T-helper 22 cell (primary cell): ENCODE measurements around the gene CLCNKB.
"Not testable (repeated sequence)": the region's sequence is repeated elsewhere in the genome, so short reads cannot be mapped to it uniquely, and the experiment has no call there.

ENCODE experiments used
- DNase-seq: peaks from one replicate; pipeline ENCODE4 v3.0.0-alpha.2; 2020; ENCODE audit warnings: low read depth

The CLCNKB gene

DNA sequence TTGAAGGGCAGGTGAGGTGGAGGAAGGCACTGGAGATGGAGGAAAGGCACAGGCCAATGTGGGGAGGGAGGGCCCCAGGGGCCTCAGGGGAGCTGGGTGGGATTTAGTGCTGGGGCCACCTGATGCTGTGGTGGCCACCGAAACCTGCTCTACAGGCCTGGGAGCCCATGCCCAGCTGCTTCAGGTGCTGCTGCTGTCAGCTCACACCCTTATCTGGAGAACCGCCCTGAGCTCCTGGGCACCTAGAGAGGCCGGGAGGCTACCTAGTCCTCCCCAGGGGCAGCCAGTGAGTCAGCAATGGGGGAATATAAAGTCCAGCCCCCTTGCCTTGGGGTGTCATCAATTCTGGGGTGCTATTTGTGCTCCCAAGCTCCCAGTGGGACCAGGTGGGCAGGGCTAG is 17.7 kb downstream of the CLCNKB start:
- DNase-seq = no peak

DNA sequence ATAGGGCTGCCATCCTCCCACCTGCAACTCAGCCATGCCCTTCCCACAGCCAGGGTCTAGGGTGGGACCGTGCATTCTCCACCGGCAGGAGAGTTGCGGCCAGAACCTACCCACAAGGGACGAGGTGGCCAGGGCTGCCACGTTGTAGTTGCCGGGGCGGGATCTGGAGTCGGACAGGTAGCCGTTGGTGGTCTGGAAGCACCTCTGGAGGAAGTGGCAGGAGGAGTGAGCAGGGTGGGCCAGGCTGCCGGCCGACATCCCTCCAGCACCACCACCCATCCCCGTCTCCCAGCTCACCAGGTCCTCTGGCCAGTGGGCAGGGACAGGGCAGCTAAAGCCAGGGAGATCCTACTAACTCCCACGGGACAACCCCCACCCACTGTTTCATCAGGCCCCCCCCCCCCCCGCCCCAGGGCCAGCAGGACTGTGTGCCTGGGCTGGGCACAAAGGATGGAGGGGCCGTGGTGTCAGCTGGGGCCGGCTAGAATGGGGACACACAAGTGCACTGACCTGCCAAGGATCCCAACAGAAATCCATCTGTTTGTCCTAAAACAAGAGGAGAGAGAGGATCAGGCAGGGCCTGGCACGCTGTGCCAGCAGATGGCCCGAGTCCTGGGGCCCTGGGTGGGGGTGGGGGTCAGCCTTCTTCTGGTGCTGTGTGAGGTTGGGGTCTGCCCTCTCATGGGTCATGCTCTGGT is 18.6 kb downstream of the CLCNKB start:
- DNase-seq = not testable (repeated sequence)

DNA sequence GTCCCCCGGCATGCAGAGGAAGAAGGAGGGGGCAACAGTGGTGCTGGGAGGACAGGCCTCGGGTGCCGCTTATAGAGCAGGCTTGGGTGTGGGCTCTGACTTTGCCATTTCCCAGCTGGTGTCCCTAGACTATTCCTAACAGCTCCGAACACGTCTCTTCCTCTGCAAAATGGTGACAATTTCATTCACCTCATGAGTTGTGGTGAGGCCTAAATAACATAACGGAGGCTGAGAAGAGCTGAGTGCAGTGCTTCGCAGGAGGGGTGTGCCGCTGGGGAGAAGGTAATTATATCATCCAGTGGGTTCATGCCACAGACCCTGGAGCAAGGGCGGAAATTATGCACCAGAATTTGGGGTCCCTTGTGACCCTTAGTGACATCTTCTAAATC is 19.1 kb downstream of the CLCNKB start:
- not testable (repeated sequence) for DNase-seq

DNA sequence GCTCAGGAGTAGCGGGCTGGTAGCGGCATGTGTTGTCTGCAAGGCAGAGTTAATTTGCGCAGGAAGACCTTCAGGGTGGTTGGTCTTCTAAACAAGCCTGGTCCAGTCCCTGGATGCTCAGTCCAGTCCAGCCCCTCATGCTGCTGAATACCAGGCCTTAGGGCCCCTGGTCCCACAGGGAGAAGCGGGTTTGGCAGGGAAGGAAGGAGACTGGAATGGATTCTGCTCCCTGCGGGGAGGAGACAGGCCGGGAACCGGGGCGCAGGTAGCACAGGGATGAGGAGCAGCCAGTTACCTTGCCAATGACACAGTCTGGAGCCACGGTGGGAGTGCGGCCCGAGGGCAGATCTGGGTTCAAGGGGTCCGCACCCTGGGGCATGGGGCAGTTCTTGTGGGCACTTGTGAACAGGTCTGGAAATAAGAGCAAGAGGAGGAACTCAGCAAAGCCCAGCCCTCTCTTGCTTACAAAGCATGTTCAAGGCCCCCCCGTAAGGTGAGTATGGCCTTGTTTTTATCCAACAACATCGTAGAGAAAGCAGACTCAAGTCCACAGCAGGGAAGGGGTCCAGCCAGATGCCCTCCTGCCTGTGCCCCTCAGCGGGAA is 19.7 kb downstream of the CLCNKB start:
- DNase-seq = no peak

DNA sequence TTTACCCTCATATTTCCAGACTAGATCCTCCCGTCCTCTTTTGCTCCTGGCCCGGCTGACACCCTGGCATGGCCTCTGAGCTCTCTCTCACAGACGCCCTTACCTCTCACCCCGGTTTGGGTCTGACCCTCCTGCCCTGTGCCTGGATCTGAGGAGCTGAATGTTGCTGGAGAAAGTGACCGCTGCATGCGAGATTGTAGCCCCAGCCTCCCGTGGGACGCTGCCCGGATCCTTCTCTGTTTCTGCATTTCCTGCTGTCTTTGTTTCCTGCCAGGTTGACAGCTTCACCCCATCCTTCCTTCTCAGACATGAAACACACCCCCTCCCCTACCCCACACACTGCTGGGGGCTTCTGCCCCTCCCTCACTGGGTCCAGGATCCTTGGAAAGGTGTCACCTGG is 20.3 kb downstream of the CLCNKB start:
- no peak for DNase-seq

DNA sequence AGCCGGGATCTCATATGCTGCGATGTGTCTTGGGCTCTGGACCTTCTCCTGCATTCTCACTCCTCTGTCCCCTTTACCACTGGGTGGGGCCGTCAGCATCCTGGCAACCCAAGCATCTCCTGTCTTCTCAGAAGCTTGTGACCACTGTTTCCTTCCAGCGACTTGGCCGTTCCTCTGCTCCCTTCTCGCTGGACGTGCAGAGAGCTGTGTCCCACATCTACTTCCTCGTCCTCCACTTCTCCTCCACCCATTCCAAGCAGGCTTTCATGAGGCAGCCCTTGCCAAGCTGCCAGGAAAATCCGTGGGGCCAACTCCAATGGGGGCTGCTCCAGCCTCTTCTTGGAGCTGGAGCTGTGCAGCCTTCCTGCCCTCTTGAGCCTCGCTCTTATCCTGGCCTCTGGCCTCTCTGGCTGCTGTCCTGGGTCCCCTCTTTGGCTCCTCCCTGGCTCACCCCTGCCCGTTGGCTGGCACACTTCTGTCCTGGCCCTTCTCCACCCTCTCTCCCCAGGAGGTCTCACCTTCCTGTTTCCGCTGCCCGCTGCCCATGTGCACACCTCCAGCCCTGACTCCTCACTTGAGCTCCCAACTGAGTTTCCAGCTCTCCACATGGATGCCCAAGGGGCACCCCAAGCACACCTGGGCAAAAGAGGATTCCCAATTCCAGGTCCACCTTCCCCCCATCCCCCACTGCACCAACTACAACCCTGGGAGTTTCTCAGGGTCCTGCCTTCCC is 21.1 kb downstream of the CLCNKB start:
- DNase-seq = no peak

DNA sequence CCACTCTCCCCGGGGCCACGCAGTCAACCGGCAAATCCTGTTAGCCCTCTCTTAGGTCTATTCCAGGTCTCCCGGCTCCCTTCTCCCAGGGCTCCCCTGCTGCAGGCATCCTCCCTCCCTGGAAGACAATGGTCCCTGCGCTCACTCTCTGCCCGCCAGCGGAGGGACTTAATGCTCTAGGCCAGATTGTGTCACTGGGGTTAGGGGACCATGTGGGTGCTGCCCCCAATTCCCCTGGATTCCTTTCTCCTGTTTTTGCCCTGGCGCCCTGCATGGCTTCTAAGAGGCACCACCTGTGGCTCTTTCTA is 21.6 kb downstream of the CLCNKB start:
- no peak for DNase-seq

DNA sequence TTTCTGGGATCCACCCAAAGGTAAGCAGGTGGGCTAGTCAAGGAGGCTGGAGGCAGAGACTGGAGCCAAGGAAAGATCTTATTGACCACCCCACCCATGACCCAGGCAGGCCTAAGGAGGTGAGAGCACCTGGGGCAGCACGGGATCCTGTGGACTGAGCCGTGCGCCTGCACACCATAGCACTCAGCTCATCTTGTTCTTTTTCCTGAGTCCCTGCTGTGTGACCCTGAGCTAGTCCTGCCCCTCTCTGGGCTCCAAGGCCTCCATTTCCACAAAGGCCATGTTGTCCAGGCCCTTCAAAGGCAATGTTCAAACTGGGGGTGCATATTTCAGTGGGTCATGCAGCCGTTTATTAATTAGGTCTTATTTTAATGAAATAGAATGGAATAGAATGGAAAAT is 22.7 kb downstream of the CLCNKB start:
- DNase-seq = no peak

DNA sequence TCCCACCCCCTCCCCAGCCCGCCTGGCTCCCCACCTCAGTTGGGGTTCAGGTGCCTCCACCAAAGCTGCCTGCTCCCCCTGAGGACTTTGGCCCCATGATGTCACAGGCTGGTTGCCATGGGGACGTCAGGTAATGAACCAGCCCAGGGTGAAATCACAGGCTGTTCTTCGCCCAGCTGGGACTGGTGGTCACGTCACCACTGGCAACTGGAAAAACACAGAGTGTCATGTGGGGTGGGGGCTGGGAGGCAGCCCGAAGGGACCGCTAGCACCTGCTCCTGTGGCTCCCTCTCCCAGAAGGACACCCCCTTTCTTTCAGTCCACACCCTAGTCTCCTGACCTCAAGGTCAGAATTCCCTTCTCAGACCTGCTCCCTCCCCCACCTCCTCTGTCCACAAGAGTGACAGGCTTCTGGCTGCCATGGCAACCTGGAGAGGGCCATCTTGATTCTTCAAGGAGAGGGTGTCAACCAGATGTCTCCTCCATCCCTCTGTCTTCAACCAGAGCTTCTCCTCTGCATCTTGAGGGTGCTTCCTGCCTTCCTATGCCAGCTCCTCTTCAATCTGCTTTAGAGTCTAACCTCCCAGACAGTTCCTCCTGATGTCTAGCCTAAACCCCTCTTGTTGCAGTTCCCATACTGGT is 23.7 kb downstream of the CLCNKB start:
- no peak for DNase-seq

DNA sequence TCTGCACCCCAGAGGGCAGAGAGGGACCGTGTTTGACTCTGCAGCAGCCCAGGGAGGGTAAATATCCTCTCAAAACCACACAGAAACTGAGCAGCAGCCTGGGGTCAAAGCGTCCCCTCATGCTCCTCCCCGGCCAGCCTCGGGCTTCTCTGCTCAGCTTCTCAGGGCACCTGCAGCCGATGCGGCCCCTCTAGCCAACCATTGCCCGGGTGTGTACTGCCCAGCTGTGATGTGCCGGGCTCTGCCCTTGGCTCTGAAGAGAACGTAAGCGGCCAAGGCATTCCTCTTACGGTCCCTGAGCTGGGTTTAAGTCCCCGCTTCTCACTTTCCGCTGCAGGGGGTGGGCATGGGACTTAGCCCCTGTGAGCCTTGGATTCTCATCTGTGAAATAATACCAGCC is 24.4 kb downstream of the CLCNKB start:
- DNase-seq = no peak

DNA sequence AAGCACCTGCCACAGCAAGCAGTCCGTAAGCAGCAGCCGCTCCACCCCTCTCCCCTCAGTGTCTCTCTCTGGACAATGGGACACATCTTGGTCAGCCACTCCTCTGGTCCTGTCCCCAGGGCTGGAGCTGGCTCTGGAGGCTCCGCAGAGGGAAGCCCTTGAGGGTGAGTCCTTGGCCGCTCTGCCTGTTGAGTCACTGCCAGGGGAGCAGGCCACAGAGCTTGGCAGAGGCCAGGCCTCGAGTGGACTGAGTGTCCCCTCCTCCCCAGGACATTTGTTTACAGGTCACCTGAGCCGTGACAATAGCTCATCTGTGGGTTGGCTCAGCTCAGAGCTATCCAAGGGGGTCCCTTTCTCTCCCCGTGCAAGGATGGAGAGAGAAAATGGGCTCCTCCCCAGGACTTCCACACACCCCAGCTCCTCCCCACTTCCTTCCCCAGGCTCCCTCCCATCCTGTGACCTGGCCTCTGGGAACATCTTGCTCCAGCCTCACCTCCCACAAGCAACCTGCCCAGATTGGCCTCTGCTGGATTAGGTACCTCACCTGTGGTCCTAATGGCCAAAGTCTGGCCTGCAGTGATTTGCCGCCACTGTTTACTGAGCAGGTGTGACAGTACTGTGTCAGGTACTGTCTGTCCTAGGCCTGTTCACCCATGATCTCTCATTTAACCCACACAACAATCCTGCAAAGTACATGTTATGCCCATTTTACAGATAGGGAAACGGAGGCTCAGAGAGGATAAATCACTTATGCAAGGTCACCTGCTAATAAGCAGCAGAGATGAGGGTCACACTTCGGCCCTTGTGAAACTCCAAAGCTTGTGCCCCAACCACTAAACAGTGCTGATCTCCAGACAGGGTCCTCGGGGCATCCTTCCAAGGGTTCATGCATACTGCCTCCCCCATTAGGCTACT is 25.0 kb downstream of the CLCNKB start:
- no peak for DNase-seq

DNA sequence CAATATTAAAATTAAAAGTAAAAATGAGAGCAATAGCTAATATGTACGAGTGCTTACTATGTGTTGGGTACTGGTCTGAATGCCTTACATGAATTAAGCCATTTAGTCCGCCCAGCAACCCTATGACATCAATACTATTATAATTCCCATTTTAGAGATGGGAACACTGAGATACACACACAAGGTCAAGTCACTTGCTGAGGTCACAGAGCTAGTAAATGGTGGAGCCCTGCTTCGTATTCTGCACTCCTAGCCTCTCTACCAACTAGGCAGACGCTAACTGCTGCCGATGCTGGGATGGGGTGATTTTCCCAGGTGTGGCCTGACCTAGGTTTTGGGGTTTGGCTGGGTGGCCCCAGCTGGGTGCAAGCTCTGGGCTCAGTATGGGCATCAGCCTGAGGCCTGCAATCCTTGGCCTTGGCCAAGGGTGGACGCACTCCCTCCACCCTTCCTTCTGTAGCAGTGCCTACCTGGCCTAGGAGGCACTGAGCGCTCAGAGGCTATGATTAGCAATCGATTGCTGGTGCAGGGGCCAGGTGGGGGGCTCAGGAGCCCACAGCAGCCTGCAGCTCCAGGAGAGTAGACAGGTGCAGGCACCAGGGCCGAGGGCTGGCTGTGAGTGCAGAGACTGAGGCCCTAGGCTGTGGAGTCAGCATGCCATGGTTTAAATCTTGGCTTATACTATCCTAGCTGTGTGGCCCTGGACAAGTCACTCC is 27.2 kb downstream of the CLCNKB start:
- DNase-seq = no peak

DNA sequence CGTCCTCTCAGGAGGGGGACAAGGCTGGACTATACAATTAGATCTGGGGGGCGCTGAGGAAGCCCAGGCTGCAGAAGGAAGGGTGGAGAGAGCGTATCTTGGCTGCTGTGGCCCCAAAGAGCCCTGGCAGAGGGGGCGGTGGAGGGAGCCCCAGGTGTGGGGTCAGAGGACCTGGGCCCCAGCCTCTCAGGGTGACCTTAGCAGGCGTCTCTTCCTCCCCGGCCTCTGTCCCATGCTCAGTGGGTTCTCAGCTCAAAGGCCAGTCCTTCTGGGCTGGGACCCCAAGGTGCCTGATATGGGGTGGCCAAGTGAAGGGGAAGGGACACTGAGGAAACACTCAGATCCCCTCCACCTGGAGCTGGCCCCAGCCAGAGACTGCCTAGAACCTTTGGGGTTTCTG is 28.0 kb downstream of the CLCNKB start:
- no peak for DNase-seq

DNA sequence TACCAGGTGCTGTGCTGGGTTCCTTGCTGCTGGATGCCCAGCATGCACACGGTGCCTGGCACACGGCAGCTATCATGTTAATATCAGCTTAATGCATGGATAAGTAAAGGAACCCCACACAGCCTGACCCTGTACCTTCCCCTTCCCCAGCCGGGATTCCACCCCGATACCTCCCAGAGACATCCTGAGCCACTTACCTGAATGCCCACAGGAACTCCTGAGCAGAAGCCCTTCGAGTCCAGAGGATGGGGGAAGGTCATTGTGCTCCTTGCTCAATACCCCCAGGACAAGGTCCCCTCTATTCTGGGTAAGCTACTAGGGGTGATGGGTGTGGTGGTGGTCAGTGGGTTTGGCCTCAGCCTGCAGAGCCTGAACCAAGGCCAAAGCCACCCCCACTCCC is 28.5 kb downstream of the CLCNKB start:
- no peak for DNase-seq

DNA sequence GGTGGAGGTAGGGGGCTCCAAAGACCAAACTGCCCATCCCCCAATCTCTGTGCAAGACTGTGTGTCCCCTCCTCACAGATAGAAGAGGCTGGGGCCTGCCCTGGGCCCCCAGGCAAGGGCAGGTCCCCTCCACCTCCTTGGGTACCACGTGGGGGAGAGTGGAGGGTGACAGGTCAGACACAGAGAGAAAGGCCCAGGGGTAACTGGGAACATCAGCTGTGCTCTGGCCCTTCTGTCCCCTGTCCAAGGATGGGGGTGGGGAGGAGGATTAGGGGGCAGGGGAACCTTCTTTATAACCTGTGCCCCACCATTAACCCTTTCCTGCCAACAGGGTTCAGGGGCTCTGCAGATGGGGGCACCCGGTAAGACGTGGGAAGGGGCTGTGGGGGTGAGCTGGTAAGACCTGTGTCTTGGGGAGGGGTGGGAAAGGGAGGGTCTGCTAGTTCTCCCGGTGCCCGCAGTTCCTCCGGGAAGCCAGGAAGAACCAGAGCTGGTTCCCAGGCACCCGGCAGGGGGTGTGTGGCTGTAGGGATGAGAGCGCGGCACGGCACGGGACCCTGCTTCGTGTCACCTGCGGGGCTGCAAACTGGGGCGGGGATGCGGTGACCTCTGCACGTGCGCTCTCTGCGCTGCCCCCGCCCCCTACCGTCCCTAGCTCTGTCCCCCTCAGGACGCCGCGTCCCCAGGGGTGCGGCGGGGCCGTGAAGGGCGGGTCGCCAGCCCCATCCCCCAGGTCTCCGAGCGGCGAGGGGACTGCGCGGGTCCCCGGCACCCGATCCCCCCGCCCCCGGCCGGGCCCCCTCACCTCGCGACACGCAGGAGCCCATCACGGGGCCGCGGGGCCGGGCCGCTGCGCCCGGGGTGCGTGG is 29.3 kb downstream of the CLCNKB start:
- DNase-seq = no peak

DNA sequence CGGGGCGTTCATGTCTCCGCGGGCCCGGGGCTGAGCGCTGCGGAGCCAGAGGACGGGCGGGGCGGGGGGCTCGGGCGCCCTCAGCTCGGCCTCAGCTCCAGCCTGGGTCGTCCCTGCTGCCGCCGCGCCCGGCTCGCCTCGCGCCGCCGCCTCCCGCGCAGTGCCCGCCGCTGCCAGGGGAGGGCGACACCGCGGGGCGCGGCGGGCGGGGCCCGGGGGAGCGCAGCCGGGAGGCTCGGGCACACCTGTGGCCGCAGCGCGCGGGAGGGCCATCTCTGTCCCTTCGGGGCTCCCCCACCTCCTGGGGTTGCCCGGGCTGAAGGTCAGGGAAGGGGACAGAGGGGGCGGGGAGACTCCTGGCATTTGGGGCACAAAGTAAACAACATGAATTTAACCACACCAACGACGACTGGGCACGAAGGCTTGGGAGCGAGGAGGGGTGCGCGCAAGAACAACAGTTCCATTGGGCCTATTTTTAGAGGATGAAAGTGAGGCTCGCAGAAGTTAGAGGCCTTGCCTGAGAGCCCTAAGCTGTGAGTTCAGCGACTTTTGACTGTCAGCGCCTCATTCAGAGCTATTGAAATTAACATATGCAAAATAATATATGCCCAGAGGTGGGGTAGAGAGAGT is 30.0 kb downstream of the CLCNKB start, which contains the start of gene FAM131C:
FAM131C (minus strand) TSS at position 162 of the 630 bp plus-strand sequence. CDS start 209 bp downstream, outside the sequence.
- no peak for DNase-seq

DNA sequence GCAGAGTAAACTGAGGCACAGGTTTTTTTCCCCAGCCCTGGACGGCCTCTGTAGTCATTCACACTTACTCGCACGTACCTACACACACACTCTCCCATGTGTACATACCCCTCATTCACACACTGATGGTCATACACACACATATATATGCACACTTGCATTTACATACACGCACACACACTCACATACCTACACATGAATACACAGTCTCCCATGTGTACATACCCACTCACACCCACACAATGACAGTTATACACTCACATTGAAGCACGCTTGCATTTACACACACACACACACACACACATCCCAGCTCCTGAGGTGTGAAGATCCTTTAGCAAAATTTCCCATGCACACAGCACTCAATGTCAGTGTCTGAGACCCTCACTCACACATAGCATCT is 30.6 kb downstream of the CLCNKB start:
- DNase-seq = no peak

DNA sequence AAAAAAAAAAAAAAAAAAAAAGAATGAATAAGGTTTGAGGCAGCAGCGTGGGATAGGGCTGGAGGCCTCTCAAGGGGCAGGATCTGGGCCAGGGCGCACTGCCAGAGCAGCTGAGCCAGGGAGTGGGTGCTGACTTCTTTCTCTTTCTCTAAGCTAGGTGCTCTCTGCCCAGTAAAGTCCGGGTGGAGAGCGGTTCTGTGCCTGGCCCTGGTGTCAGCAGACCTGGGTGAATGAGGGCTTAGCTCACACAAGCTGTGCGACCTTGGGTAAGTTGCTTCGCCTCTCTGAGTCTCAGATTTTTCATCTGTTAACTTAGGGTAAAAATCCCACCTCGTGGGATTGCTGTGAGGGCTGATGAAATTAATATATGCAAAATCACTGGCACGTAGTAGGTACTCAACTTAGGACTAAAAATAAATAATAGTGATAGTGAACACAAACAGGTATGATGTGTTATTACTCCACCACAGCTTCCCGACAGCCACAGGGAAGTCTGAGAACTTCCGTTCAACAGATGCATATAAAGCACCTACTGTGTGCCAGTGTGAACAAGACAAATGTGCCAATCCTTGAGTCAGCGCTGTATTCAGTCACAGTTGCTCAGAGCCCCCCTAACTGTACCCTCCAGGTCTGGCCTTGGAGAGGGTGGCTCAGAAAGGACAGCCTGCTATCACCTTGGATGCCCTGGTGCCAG is 31.9 kb downstream of the CLCNKB start:
- DNase-seq = no peak
